ENCODE measurements around the gene NPAS3.

DNA sequence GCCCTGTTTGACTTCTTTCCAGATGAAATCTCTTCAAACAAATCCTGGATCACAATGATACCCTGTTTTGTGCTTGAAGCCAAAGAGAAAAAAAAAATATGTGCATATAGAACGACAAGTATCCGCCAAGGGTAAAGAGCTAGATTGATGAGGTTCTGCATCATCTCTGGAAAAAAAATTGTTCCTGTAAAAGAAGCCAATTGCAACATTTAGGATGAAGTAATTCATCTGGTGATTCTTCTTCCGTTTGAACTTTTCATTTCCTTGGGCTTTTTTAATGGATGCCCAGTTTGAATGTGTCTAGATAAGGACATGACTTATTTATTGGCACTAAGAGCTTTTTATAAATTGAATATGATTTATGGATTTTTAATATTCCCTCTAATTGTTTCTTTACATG lies 38.1 kb upstream of the NPAS3 start:
- TF ChIP-seq, protein P1, sequence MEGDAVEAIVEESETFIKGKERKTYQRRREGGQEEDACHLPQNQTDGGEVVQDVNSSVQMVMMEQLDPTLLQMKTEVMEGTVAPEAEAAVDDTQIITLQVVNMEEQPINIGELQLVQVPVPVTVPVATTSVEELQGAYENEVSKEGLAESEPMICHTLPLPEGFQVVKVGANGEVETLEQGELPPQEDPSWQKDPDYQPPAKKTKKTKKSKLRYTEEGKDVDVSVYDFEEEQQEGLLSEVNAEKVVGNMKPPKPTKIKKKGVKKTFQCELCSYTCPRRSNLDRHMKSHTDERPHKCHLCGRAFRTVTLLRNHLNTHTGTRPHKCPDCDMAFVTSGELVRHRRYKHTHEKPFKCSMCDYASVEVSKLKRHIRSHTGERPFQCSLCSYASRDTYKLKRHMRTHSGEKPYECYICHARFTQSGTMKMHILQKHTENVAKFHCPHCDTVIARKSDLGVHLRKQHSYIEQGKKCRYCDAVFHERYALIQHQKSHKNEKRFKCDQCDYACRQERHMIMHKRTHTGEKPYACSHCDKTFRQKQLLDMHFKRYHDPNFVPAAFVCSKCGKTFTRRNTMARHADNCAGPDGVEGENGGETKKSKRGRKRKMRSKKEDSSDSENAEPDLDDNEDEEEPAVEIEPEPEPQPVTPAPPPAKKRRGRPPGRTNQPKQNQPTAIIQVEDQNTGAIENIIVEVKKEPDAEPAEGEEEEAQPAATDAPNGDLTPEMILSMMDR (IDR thresholded peaks at IDR 0.05), result no peak
- TF ChIP-seq POLR2A (IDR thresholded peaks at IDR 0.05), result no peak
